HCT116 (cell line): ENCODE data around the gene LRRC4B. TPM values are rescaled to one million over a fixed set of nuclear protein-coding genes. Genes with fewer than 3 reads are reported as not detected.

ENCODE experiments used
- ATAC-seq: fragments of 200-7000 bp; cut with Tn5 transposase; 2 replicates; pipeline ENCODE4 v1.9.1; 2020; ENCODE audit warnings: mild to moderate bottlenecking, moderate library complexity
- BruUV-seq: library from RNA; stranded (reverse); fragments of 400-500 nt; replicated peaks from 2 replicates; lab custom pipeline; 2021; lab: Mats Ljungman, UMichigan
- CTCF ChIA-PET: fragments of 300-600 bp; sonication (Branson Sonifier 250); formaldehyde crosslinking; loops from one replicate; lab custom pipeline; 2021; ENCODE audit warnings: antibody characterized with exemption; lab: Charles Lee
- POLR2A ChIA-PET: fragments of 300-600, 350-600 bp; sonication (Branson Sonifier 250); formaldehyde crosslinking; loops from one replicate; lab custom pipeline; 2021; ENCODE audit warnings: antibody characterized with exemption; lab: Charles Lee
- RAD21 ChIA-PET, 2 experiments: fragments of 300-600 bp; sonication (Branson Sonifier 250); formaldehyde crosslinking; loops; one replicate each; lab custom pipeline; 2023; ENCODE audit warnings: low total read pairs in 2 of 2; ENCODE audit not compliant: uncharacterized antibody in 2 of 2, unreplicated experiment in 2 of 2, low non-redundant PET in 1 of 2; lab: Charles Lee
- DNase-seq: peaks from one replicate; pipeline ENCODE4 v3.0.0-alpha.2; 2010; ENCODE audit warnings: low read depth, low spot score
- H2AFZ ChIP-seq: fragments of 200-600 bp; shearing (Covaris generic), sonication (generic); 2 replicates; pipeline ENCODE4 v1.6.1; 2017; ENCODE audit warnings: low read depth, mixed run types, mixed read lengths, antibody characterized with exemption, low read length; ENCODE audit not compliant: poor library complexity, severe bottlenecking
- H3K27ac ChIP-seq: 2 replicates; pipeline ENCODE4 v1.5.1; 2012; ENCODE audit warnings: low read depth, low read length
- H3K27me3 ChIP-seq: fragments of 200-600 bp; sonication (generic); 2 replicates; pipeline ENCODE4 v1.6.1; 2016; ENCODE audit warnings: mixed run types, low read length, mixed read lengths; ENCODE audit not compliant: insufficient read depth
- H3K36me3 ChIP-seq, 2 experiments: fragments of 200-500 bp in 1 of 2; fragments of 200-600 bp in 1 of 2; sonication (Bioruptor generic) in 1 of 2; sonication (generic) in 1 of 2; 2 replicates each; pipeline versions ENCODE4 v1.5.1 to v1.6.1; 2014 to 2016; ENCODE audit warnings: low read length in 2 of 2, inconsistent platforms in 1 of 2, mixed read lengths in 1 of 2, mixed run types in 1 of 2; ENCODE audit not compliant: insufficient read depth in 2 of 2, control insufficient read depth in 1 of 2
- H3K4me1 ChIP-seq, 2 experiments: fragments of 200-600 bp in 1 of 2; sonication (generic) in 1 of 2; 2 replicates each; pipeline versions ENCODE4 v1.5.1 to v1.6.1; 2012 to 2017; ENCODE audit warnings: low read length in 2 of 2, inconsistent platforms in 1 of 2, mild to moderate bottlenecking in 1 of 2, mixed read lengths in 1 of 2, mixed run types in 1 of 2, moderate library complexity in 1 of 2; ENCODE audit not compliant: insufficient read depth in 2 of 2, control insufficient read depth in 1 of 2
- H3K4me2 ChIP-seq: fragments of 200-600 bp; sonication (generic); 2 replicates; pipeline ENCODE4 v1.6.1; 2017; ENCODE audit warnings: mixed run types, low read length, mixed read lengths
- H3K4me3 ChIP-seq, 2 experiments: fragments of 200-600 bp in 1 of 2; sonication (generic) in 1 of 2; replicated peaks in 1 of 2; 2 replicates each; pipeline ENCODE4 v1.5.1; 2011 to 2016; ENCODE audit warnings: low read length in 2 of 2, control low read depth in 1 of 2, low read depth in 1 of 2, mild to moderate bottlenecking in 1 of 2, mixed read lengths in 1 of 2, mixed run types in 1 of 2
- H3K79me2 ChIP-seq: fragments of 200-600 bp; sonication (generic); 2 replicates; pipeline ENCODE4 v1.6.1; 2017; ENCODE audit warnings: mild to moderate bottlenecking, mixed run types, low read length, moderate library complexity, mixed read lengths; ENCODE audit not compliant: insufficient read depth
- H3K9ac ChIP-seq: fragments of 200-600 bp; sonication (generic); 2 replicates; pipeline ENCODE4 v1.6.1; 2016; ENCODE audit warnings: low read length, mixed read lengths
- H3K9me2 ChIP-seq: fragments of 200-600 bp; sonication (generic), shearing (Covaris generic); 2 replicates; pipeline ENCODE4 v1.6.1; 2017; ENCODE audit warnings: mixed run types, mild to moderate bottlenecking, moderate library complexity; ENCODE audit not compliant: insufficient read depth
- H3K9me3 ChIP-seq, 2 experiments: fragments of 200-500 bp in 1 of 2; fragments of 200-600 bp in 1 of 2; sonication (Bioruptor generic) in 1 of 2; sonication (generic) in 1 of 2; 2 replicates each; pipeline ENCODE4 v1.6.1; 2014 to 2017; ENCODE audit warnings: low read length in 2 of 2, mixed read lengths in 2 of 2, inconsistent platforms in 1 of 2, low read depth in 1 of 2, mild to moderate bottlenecking in 1 of 2, mixed run types in 1 of 2, moderate library complexity in 1 of 2; ENCODE audit not compliant: control insufficient read depth in 1 of 2, insufficient read depth in 1 of 2
- H4K20me1 ChIP-seq: fragments of 200-600 bp; sonication (generic), shearing (Covaris generic); 2 replicates; pipeline ENCODE4 v1.6.1; 2017; ENCODE audit warnings: mixed run types, mild to moderate bottlenecking, moderate library complexity; ENCODE audit not compliant: insufficient read depth
- CEBPB ChIP-seq: IDR thresholded peaks from 2 replicates; pipeline ENCODE4 v1.6.1; 2012; ENCODE audit warnings: low read depth
- ELF1 ChIP-seq: IDR thresholded peaks from 2 replicates; pipeline ENCODE4 v1.6.1; 2012; ENCODE audit warnings: low read depth, borderline replicate concordance
- EZH2 ChIP-seq: fragments of 200-600 bp; sonication (generic); IDR thresholded peaks from 2 replicates; pipeline ENCODE4 v1.6.1; 2017; ENCODE audit warnings: antibody characterized with exemption, mixed run types
- POLR2A ChIP-seq: IDR thresholded peaks from 2 replicates; pipeline ENCODE4 v1.7.0; 2011; ENCODE audit warnings: borderline replicate concordance; ENCODE audit not compliant: insufficient read depth, insufficient read length; ENCODE audit errors: extremely low read depth
- POLR2AphosphoS5 ChIP-seq: IDR thresholded peaks from 2 replicates; pipeline ENCODE4 v1.6.1; 2011; ENCODE audit warnings: mild to moderate bottlenecking, low read depth, low read length, moderate library complexity
- SRF ChIP-seq: IDR thresholded peaks from 2 replicates; pipeline ENCODE4 v1.6.1; 2012; ENCODE audit warnings: low read depth
- TCF7L2 ChIP-seq: IDR thresholded peaks from 2 replicates; pipeline ENCODE4 v1.7.0; 2011; ENCODE audit warnings: borderline replicate concordance, inconsistent platforms; ENCODE audit not compliant: insufficient read depth, insufficient read length; ENCODE audit errors: extremely low read depth
- YY1 ChIP-seq: IDR thresholded peaks from 2 replicates; pipeline ENCODE4 v1.6.1; 2011; ENCODE audit warnings: low read length, low read depth, moderate library complexity, mild to moderate bottlenecking; ENCODE audit not compliant: insufficient replicate concordance; ENCODE audit errors: extremely low read depth
- ZNF274 ChIP-seq: fragments of 200-500 bp; sonication (Bioruptor generic); IDR thresholded peaks from 2 replicates; pipeline ENCODE4 v1.6.1; 2014; ENCODE audit warnings: mild to moderate bottlenecking, low read depth, low read length, inconsistent platforms
- intact Hi-C: fragments of 100-400 bp; cut with micrococcal nuclease; formaldehyde crosslinking; loops from 2 replicates; pipeline ENCODE4 v1.10.0; 2022
- total RNA-seq: library from RNA; stranded (reverse); gene quantifications from one replicate; pipeline ENCODE4 v1.2.1, GENCODE V29; 2021; ENCODE audit not compliant: unreplicated experiment
- TF ChIP-seq, protein P1 (sequence below): IDR thresholded peaks from 2 replicates; pipeline ENCODE4 v1.6.1; 2012
- TF ChIP-seq, protein P2 (sequence below): IDR thresholded peaks from 2 replicates; pipeline ENCODE4 v1.6.1; 2012

The LRRC4B gene
- total RNA-seq, 1 experiment from 2014 or later = 0.89 TPM

DNA sequence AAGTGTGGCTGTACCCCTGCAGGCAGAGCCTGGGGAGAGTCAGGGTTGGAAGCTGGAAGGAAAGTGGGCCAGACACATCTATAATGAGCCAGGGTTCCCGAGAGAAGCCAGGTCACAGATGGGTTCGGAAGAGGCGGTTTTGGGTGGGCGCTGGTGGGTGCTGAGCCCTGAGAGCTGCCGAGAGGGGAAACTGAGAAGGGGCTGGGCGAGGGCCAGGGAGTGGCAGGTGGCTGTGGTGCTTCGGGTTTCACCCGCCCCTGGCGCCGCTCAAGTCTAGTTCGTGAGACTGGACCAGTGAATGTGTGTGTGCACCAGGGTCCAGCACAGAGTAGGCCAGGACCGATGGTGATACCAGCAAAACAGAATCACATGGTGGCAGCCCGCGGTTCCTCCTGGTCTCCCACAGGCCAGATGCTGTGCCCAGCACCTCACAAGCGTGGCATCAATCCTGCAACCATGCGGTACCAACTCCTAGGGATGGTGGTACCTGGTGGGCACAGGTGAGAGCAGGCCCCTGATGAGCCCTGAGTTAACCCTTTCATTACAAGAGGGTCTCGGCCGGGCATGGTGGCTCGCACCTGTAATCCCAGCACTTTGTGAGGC lies 1.8 kb upstream of the LRRC4B start:
- Histone ChIP-seq H3K9me2 (no peaks in the 10 kb centered on the region), H3K36me3 (no peaks in the 10 kb centered on the region), H3K4me3 (no peak overlapping the region), H4K20me1 (no peaks in the 10 kb centered on the region), H3K4me2 (no peak overlapping the region), H3K9me3 (no peaks in the 10 kb centered on the region), H3K9ac (no peak overlapping the region), H3K27me3 (0 out of 2 replicates have a peak, but pooled peaks cover 3% of the 10 kb centered on the region), H3K79me2 (no peaks in the 10 kb centered on the region), H3K4me1 (no peaks in the 10 kb centered on the region), H2AFZ (no peak overlapping the region), H3K27ac (no peak overlapping the region)
- CTCF ChIA-PET = interaction anchor here (1.0 kb wide), 1 partner anchor 14 kb away, joined by 3 read pairs; no protein-coding TSS in a partner anchor
- RAD21 ChIA-PET = no interaction called here
- TF ChIP-seq ELF1 (no peak), EZH2 (no peak), POLR2AphosphoS5 (no peak), ZNF274 (no peak), CEBPB (no peak), YY1 (no peak), TCF7L2 (no peak), POLR2A (no peak), SRF (no peak)
- TF ChIP-seq, protein P1, sequence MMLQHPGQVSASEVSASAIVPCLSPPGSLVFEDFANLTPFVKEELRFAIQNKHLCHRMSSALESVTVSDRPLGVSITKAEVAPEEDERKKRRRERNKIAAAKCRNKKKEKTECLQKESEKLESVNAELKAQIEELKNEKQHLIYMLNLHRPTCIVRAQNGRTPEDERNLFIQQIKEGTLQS = no peak
- TF ChIP-seq, protein P2, sequence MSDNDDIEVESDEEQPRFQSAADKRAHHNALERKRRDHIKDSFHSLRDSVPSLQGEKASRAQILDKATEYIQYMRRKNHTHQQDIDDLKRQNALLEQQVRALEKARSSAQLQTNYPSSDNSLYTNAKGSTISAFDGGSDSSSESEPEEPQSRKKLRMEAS = no peak
- intact Hi-C loops = no loop called here
- BruUV-seq = no TSS peak
- no peak for ATAC-seq
- DNase-seq = no peak
- POLR2A ChIA-PET = no interaction called here
